Putamen (tissue), 1 donor: Measurements from ENCODE around the gene MCOLN3.

Source experiments
- DNase-seq: peaks from one replicate; pipeline ENCODE4 v3.0.0-alpha.2; 2016; ENCODE audit warnings: low spot score

Gene MCOLN3

DNA sequence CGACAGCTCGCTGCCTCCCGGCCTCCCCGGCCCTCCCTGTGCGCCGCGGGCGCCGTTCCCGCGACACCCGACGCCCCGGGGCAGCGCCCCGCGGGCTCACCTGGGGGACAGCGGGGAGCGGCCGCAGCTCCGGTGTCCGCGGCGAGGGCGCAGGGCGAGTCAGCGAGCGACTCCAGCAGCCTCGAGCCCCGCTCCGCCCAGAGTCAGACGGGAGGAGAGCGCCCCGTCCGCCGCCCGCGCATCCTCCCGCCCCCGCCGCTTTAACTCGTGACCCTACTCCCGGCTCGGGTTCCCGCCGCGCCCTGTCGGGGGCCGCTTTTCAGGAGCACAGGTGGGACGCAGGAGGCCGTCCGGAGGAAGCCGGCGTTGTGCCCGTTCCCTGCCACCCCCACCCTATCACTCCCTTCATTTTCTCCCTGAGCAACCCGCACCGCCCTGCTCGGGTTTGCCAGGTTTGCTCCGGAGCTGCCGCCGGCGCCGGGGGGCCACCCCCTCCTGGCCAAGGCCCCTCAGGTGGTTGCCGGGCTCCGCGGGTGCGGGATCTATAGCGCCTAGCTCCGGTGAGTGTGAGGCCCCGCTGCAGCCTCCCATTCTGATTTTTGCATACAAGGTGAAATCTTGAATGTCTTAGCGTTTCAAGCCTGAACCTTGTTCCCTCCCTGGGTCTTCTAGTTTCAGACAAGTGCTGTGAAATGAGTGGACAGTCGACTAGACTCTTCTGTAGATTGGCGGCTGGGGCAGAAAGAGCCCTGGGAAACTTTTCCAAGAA is at the start of gene MCOLN3:
TSS of gene MCOLN3 (minus strand) at position 205 of the 769 bp plus-strand sequence. CDS start 3,140 bp downstream, outside the sequence.
- no peak for DNase-seq

DNA sequence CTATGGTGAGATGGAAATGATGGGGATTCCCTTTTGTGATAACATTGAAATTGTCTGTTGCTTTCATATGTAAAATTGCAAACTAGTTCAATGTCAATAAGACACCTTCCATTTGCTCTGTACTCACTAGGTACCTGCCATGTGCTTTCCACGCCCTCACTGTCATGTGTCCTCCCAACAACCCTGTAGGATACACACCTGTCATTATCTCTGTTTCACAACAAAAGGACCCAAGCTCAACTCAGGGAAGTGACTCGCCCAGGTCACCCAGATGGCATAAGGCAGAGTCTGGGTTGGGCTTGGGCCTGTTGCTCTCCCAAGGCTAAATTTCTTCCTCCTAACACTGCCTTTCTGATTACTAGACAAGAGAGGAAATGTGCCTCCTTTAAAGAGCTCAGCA is 45.3 kb upstream of the MCOLN3 start:
- no peak for DNase-seq

DNA sequence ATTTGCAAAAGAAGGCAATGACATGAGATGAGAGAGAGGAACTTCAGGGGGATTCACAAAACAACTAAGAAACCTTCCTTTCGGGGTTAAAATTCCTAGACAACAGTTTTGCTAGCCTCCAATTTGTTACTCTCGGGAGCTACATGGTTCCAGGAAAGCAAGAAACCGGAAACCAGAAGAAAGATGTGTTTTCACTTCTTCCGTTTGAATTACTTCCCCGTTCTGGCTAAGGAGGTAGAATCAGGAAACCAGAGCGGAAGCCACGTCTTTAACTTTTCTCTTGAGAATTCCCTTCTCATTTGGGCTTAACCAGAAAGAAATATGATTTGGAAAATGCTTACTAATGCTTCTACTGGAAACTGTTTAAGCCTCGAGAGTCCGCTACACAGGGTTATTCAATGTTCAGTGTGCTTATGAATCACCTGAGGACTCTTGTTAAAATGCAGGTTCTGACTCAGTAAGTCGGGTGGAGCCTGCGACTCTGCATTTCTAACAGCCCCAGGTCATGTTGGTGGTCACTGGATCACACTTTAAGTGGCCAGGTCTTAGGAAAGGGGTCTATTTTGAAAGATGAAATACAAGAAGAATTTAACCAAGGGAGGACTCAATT is 43.5 kb upstream of the MCOLN3 start:
- DNase-seq = no peak

DNA sequence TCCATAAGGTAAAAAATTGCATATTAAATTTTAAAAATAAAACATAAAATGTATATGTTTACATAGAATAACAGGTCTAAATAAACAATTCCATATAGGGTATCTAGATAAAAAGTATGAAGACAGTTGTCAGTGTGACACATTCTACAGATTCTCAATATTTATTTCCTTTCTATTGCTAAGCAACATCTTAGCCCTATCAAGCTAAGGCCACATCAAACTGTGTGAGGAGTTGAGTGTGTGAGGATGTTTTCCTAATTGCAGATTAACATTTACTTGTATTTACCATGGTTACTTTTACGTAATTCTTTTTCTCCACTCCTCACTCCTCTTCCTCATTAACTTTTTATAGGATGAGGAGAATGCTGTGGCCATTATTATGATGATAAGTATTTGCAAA is 41.9 kb upstream of the MCOLN3 start:
- DNase-seq = no peak

- no peak for DNase-seq
Measured at GRCh38 chr1:85089203-85089602, 40.9 kb upstream of the MCOLN3 start.

DNA sequence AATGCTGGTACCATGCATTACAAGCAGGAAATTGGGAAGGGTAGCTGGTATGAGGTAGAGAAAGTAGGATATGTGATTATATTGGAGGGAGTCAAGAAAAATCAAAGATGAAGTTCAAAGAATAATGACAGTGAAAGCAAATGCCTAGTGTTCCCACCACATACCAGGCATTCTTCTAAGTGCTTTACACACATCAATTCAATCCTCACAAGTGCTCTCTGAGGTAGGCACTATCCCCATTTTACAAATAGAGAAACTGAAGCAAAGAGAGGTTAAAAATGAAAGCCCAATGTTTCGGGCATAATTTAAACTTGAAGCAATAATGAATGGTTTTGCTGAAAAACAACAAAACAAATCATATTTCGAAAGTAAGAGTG is 40.1 kb upstream of the MCOLN3 start:
- no peak for DNase-seq

- no peak for DNase-seq
Measured at GRCh38 chr1:85087659-85088407, 39.5 kb upstream of the MCOLN3 start.

GRCh38 chr1:85085417-85085816 is 37.1 kb upstream of the MCOLN3 start:
- DNase-seq = no peak

GRCh38 chr1:85078903-85079302 is 30.6 kb upstream of the MCOLN3 start:
- no peak for DNase-seq

GRCh38 chr1:85074365-85074964 is 26.2 kb upstream of the MCOLN3 start:
- DNase-seq = no peak

DNA sequence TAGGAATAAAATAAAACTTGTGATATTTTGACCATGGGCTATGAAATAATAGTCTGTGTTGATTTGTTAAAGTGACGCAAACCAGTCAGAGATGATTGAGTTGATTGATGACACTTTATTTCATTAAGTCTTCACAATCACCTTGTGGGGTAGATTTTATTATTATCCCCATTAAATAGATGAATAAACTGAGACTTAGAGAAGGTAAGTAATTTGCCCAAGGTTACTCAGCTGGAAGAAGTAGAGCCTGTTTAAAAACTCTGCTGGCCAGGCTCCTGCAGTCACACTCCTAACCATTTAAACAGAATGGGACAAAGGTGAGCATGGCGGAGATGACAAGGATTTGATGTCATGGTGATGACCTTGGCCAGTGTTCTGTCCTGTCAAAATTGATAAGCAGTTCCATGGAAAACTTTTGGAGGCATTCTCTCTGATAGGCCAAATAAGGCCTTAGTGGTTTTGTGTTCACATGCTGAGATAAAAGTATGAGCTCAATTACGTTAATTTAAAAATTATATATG is 22.7 kb upstream of the MCOLN3 start:
- no peak for DNase-seq

DNA sequence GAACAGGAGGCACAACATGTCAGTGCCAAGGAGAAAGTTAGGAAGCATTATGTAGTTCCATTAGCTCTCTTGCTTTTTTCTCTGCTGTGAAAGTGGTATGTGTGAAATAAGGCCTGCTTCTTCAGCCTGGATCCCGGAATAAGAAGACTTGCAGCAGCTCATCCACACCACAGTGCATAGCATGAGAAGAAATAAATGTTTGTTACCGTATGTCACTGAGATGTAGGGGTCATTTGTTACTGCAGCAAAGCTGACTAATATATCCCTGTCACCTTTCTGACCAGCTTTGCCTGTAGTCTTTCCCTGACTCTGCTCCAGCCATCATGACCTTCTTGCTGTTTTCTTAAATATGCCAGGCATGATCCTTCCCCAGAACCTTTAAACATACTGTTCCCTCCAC is 20.5 kb upstream of the MCOLN3 start:
- DNase-seq = no peak

DNA sequence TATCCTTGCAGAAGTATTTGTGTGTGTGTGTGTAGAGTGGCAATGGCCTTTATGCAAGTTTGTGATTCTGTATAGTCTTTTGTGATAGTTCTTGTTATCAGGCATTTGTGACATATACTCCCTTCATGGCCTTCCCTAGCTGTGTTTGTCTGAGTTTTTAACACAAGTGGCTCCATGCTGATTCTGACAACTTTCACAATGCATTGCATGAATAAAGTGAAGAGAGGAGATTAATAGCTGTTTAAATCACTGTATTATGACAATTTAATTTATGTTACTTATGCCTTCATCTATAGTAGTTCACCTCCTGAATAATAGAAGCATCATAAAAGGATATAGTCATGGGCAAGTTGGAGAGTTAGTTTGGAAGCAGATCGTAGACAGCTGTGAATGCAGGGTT is 17.2 kb upstream of the MCOLN3 start:
- no peak for DNase-seq

GRCh38 chr1:85062425-85063026 is 14.2 kb upstream of the MCOLN3 start:
- DNase-seq = no peak

DNA sequence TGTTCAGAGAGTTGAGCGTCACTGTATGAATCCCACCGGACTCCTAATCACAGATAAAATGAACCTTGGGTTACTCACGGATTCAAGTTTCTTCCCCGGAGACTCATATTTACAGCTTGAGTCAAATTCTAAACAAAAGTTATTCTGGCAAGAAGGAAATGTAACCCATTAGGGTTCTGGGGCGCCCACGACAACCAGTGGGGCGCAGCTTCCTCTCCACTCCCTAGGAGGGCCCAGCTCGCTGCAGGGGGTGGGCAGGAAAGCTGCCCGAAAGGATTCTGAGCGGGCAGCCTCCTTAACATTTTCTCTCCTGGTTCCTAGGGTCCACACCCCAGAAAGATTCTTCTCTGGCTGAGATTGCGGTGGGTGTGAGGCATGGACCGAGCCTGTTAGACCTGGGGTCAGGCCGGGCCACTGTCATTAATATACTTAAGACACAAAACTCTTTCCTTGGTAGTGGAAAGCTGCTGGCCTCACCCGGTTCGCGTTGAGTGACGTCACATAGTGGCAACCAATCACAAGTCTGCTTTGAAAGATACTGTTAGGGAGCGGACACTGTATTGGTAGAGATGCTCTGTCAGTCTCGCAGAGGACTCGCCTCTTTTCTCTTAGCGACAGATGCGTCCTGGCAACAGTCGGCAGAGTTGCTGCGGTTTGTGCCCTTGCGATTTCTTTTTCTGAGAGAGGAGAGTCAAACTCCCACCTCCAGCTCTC is 13.6 kb upstream of the MCOLN3 start:
- DNase-seq = peak; percentile 90

DNA sequence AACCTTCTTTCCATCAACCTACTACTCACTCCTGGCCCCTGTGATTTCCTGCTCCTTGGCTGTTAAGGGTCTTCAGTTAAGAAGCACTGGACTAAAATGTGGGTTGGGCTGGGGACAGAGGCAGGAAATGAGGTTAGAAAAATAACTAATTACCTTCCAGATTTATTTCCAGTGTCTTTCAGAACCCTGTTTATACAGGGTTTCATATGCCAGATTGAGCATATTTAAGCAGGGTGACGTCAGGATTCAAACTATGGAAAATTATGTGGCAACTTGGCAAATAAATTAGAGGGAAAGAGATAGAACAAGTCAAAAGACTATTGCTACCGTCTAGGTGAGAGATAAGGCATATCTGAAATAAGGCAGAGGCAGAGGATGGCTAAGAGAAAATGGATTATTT is 11.7 kb upstream of the MCOLN3 start:
- no peak for DNase-seq

- no peak for DNase-seq
Measured at GRCh38 chr1:85059563-85059962, 11.3 kb upstream of the MCOLN3 start.

DNA sequence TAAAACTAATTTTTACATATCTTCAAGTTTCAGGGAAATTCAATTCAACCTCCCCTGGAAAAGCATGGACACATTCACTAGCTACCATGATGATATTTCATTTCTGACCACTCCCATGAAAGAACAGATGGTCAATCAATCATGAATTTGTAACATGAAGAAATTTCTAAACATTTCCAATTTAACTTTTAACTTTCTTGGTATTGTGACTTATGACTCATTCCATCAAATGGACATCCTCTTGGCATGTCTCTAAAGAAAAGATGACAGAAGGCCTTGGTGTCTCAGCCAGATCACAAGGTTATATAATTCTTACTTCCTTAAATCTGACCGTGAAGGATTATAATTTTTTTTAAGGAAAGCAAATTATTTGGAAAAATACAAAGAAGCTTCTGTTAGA is 10.5 kb upstream of the MCOLN3 start:
- no peak for DNase-seq

DNA sequence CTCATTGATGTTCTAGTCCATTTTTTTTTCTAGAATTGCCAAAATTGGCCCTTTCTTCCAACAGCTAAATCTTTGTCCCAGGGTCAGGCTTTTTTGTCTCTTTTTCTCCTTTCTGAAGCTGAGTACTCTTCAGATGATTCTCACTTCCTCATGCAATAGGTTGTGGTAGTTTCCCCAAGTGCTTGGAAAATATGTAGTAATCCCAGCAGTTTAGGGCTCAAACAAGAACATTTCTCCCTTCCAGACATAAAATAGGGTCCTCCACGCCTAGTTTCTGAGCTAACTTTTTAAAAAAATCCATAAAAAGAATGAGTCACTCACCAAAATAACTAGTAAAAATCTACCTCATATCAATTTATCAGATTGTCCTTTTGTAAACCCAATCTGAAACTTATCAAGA is 10.0 kb upstream of the MCOLN3 start:
- no peak for DNase-seq

- DNase-seq = no peak
Measured at GRCh38 chr1:85054664-85055063, 6.4 kb upstream of the MCOLN3 start.

- DNase-seq = no peak
Measured at GRCh38 chr1:85049735-85050166, 1.5 kb upstream of the MCOLN3 start.
